Adrenal gland (tissue), 5 donors: ENCODE results near the gene GSAP.

Experiments
- CTCF ChIP-seq, 6 experiments: fragments of 450-650 bp in 4 of 6; fragments of 200-600 bp in 2 of 6; sonication (generic) in 1 of 6; IDR thresholded peaks; 1 replicate in 5 of 6; 2 replicates in 1 of 6; pipeline versions ENCODE4 v1.5.1 to v1.8.0; 2016 to 2021; ENCODE audit warnings: antibody characterized with exemption in 6 of 6, mild to moderate bottlenecking in 2 of 6, moderate library complexity in 1 of 6
- POLR2A ChIP-seq, 2 donors: fragments of 450-650 bp; IDR thresholded peaks; one replicate each; pipeline ENCODE4 v1.6.1; 2017; ENCODE audit warnings: antibody characterized with exemption in 2 of 2, mild to moderate bottlenecking in 2 of 2, moderate library complexity in 1 of 2
- donor health status: DM: no; HTN: no; CAD: no.

GRCh38 chr7:77290425-77290824, 125.7 kb downstream of the GSAP start:
- TF ChIP-seq POLR2A (IDR thresholded peaks at IDR 0.05) (no peak), CTCF (IDR thresholded peaks at IDR 0.05) (no peak)
